ENCODE data around the gene ALPP. TPM values are rescaled to one million over a fixed set of nuclear protein-coding genes. Genes with fewer than 3 reads are reported as not detected.
A peak's percentile ranks its signal among the peaks of the same experiment; 100 is the strongest.
"Not testable (repeated sequence)": the region's sequence is repeated elsewhere in the genome, so short reads cannot be mapped to it uniquely, and the experiment has no call there.

Gene ALPP
- total and polyA plus RNA-seq, 2 experiments from 2014 or later: not detected

- Histone ChIP-seq H3K27ac (no peak overlapping the region), H3K4me3 (no peak overlapping the region), H3K27me3 (peaks cover 99% of the 10 kb centered on the region), H3K36me3 (no peaks in the 10 kb centered on the region), H3K9me3 (ENCODE audit: low read depth) (no peaks in the 10 kb centered on the region), H3K4me1 (ENCODE audit: low read depth) (no peaks in the 10 kb centered on the region)
- no peak for DNase-seq (ENCODE audit: low read depth in 1 of 2, low spot score in 1 of 2)
- no peak for TF ChIP-seq CTCF (IDR thresholded peaks at IDR 0.05; ENCODE audit: low read depth, low read length)
Observed at GRCh38 chr2:232420073-232420454, 41.5 kb downstream of the ALPP start.

- no peak for TF ChIP-seq CTCF (IDR thresholded peaks at IDR 0.05; ENCODE audit: low read depth, low read length)
- peak in 1 of 2 donors; percentile 60 for DNase-seq (ENCODE audit: low read depth in 1 of 2, low spot score in 1 of 2)
- H3K9me3 ChIP-seq (ENCODE audit: low read depth): no peaks in the 10 kb centered on the region
- H3K4me3 ChIP-seq: peak overlapping the region; percentile 35
- H3K36me3 ChIP-seq: no peaks in the 10 kb centered on the region
- H3K27ac ChIP-seq: no peak overlapping the region
- peaks cover 99% of the 10 kb centered on the region for H3K27me3 ChIP-seq
- H3K4me1 ChIP-seq (ENCODE audit: low read depth): no peaks in the 10 kb centered on the region
Observed at GRCh38 chr2:232420463-232421188, 42.1 kb downstream of the ALPP start.

- Histone ChIP-seq H3K36me3 (no peaks in the 10 kb centered on the region), H3K9me3 (ENCODE audit: low read depth) (no peaks in the 10 kb centered on the region), H3K27me3 (peaks cover 99% of the 10 kb centered on the region), H3K27ac (no peak overlapping the region), H3K4me3 (peak overlapping the region; percentile 35), H3K4me1 (ENCODE audit: low read depth) (no peaks in the 10 kb centered on the region)
- TF ChIP-seq CTCF (IDR thresholded peaks at IDR 0.05; ENCODE audit: low read depth, low read length): no peak
- no peak for DNase-seq (ENCODE audit: low read depth in 1 of 2, low spot score in 1 of 2)
Observed at GRCh38 chr2:232421189-232421785, 42.7 kb downstream of the ALPP start.

- no peak for DNase-seq (ENCODE audit: low read depth in 1 of 2, low spot score in 1 of 2)
- Histone ChIP-seq H3K27ac (no peak overlapping the region), H3K4me1 (ENCODE audit: low read depth) (no peaks in the 10 kb centered on the region), H3K27me3 (peaks cover 94% of the 10 kb centered on the region), H3K9me3 (ENCODE audit: low read depth) (no peaks in the 10 kb centered on the region), H3K36me3 (no peaks in the 10 kb centered on the region), H3K4me3 (no peak overlapping the region)
- no peak for TF ChIP-seq CTCF (IDR thresholded peaks at IDR 0.05; ENCODE audit: low read depth, low read length)
Observed at GRCh38 chr2:232422051-232422450, 43.5 kb downstream of the ALPP start.

- not testable (repeated sequence) for H3K36me3 ChIP-seq; H3K27ac ChIP-seq; H3K9me3 ChIP-seq (ENCODE audit: low read depth); H3K4me1 ChIP-seq (ENCODE audit: low read depth); H3K4me3 ChIP-seq; DNase-seq (ENCODE audit: low read depth in 1 of 2, low spot score in 1 of 2)
- H3K27me3 ChIP-seq: peaks cover 84% of the 10 kb centered on the region
Observed at GRCh38 chr2:232422996-232423395, 44.4 kb downstream of the ALPP start.

GRCh38 chr2:232423407-232423806 is 44.9 kb downstream of the ALPP start:
- H3K27ac ChIP-seq; H3K9me3 ChIP-seq (ENCODE audit: low read depth); H3K4me3 ChIP-seq; H3K36me3 ChIP-seq; H3K4me1 ChIP-seq (ENCODE audit: low read depth); DNase-seq (ENCODE audit: low read depth in 1 of 2, low spot score in 1 of 2): not testable (repeated sequence)
- peaks cover 80% of the 10 kb centered on the region for H3K27me3 ChIP-seq

Measured in cardiac muscle cell (in vitro differentiated cells and primary cell).